ENCODE data around the gene LRRC18.

Gene LRRC18

GRCh38 chr10:48879451-48879850, 60.2 kb downstream of the LRRC18 start:
- DNase-seq: no peak

- no peak for DNase-seq
These were observed 61.5 kb downstream of the LRRC18 start for GRCh38 chr10:48878091-48878490.

- no peak for DNase-seq
These were observed 67.4 kb downstream of the LRRC18 start for GRCh38 chr10:48872234-48872633.

Data from NCI-H1417 (cell line).